HepG2 (cell line): ENCODE measurements around the gene PRUNE1. TPM values are rescaled to one million over a fixed set of nuclear protein-coding genes. Genes with fewer than 3 reads are reported as not detected.

Experiments used
- ADNP ChIP-seq: sonication (generic); formaldehyde crosslinking; IDR thresholded peaks from 2 replicates; pipeline ENCODE4 v1.4.0; 2020; ENCODE audit warnings: missing genetic modification reagents
- CBX5 ChIP-seq: sonication (generic); formaldehyde crosslinking; IDR thresholded peaks from 2 replicates; pipeline ENCODE4 v1.4.0; 2020; ENCODE audit warnings: missing genetic modification reagents, borderline replicate concordance
- DDIT3 ChIP-seq: sonication (generic); formaldehyde crosslinking; IDR thresholded peaks from 2 replicates; pipeline ENCODE4 v1.4.0; 2020; ENCODE audit warnings: mild to moderate bottlenecking, missing genetic modification reagents
- FOXK2 ChIP-seq: fragments of 450-650 bp; IDR thresholded peaks from 2 replicates; pipeline ENCODE4 v1.6.1; 2016
- HIVEP1 ChIP-seq: sonication (generic); formaldehyde crosslinking; IDR thresholded peaks from 2 replicates; pipeline ENCODE4 v1.4.0; 2020; ENCODE audit warnings: mild to moderate bottlenecking, missing genetic modification reagents
- HMGXB3 ChIP-seq: sonication (generic); formaldehyde crosslinking; IDR thresholded peaks from 2 replicates; pipeline ENCODE4 v1.4.0; 2020; ENCODE audit warnings: missing genetic modification reagents, borderline replicate concordance
- HOXA3 ChIP-seq: sonication (generic); formaldehyde crosslinking; IDR thresholded peaks from 2 replicates; pipeline ENCODE4 v1.5.0; 2020; ENCODE audit warnings: missing genetic modification reagents
- HOXA5 ChIP-seq: sonication (generic); formaldehyde crosslinking; IDR thresholded peaks from 2 replicates; pipeline ENCODE4 v1.4.0; 2020; ENCODE audit warnings: missing genetic modification reagents
- MAFG ChIP-seq: sonication (generic); formaldehyde crosslinking; IDR thresholded peaks from 2 replicates; pipeline ENCODE4 v1.5.1; 2020; ENCODE audit warnings: mild to moderate bottlenecking, missing genetic modification reagents
- MEIS2 ChIP-seq: sonication (generic); formaldehyde crosslinking; IDR thresholded peaks from 2 replicates; pipeline ENCODE4 v1.9.0; 2021; ENCODE audit warnings: mild to moderate bottlenecking, missing genetic modification reagents
- NFAT5 ChIP-seq: sonication (generic); formaldehyde crosslinking; IDR thresholded peaks from 2 replicates; pipeline ENCODE4 v1.4.0; 2020; ENCODE audit warnings: missing genetic modification reagents
- POGZ ChIP-seq: sonication (generic); formaldehyde crosslinking; IDR thresholded peaks from 2 replicates; pipeline ENCODE4 v1.4.0; 2020; ENCODE audit warnings: mild to moderate bottlenecking, missing genetic modification reagents
- REPIN1 ChIP-seq: sonication (generic); formaldehyde crosslinking; IDR thresholded peaks from 2 replicates; pipeline ENCODE4 v1.8.0; 2022; ENCODE audit warnings: missing genetic modification reagents, low read depth, mild to moderate bottlenecking, borderline replicate concordance
- SAP130 ChIP-seq: IDR thresholded peaks from 2 replicates; pipeline ENCODE4 v1.6.1; 2016; ENCODE audit warnings: low read depth
- YEATS4 ChIP-seq: sonication (generic); formaldehyde crosslinking; IDR thresholded peaks from 2 replicates; pipeline ENCODE4 v1.4.0; 2020; ENCODE audit warnings: missing genetic modification reagents, borderline replicate concordance
- ZBTB20 ChIP-seq: sonication (generic); formaldehyde crosslinking; IDR thresholded peaks from 2 replicates; pipeline ENCODE4 v1.8.1; 2023; ENCODE audit warnings: missing genetic modification reagents, low read depth, mild to moderate bottlenecking, borderline replicate concordance
- ZFP41 ChIP-seq: sonication (generic); formaldehyde crosslinking; IDR thresholded peaks from 2 replicates; pipeline ENCODE4 v1.4.0; 2020; ENCODE audit warnings: mild to moderate bottlenecking, missing genetic modification reagents, borderline replicate concordance
- ZFP90 ChIP-seq: sonication (generic); formaldehyde crosslinking; IDR thresholded peaks from 2 replicates; pipeline ENCODE4 v1.8.0; 2022; ENCODE audit warnings: missing genetic modification reagents, mild to moderate bottlenecking, inconsistent platforms, borderline replicate concordance
- ZNF205 ChIP-seq: IDR thresholded peaks from 2 replicates; pipeline ENCODE4 v1.6.1; 2018; ENCODE audit warnings: missing biosample characterization, missing genetic modification reagents
- ZNF468 ChIP-seq: sonication (generic); formaldehyde crosslinking; IDR thresholded peaks from 2 replicates; pipeline ENCODE4 v1.8.0; 2022; ENCODE audit warnings: mild to moderate bottlenecking, moderate library complexity, missing genetic modification reagents
- ZNF678 ChIP-seq: sonication (generic); formaldehyde crosslinking; IDR thresholded peaks from 2 replicates; pipeline ENCODE4 v1.4.0; 2020; ENCODE audit warnings: mild to moderate bottlenecking, missing genetic modification reagents
- polyA plus RNA-seq, 8 experiments: library from polyadenylated mRNA; depleted of rRNA in 3 of 8; stranded (reverse) in 7 of 8; unstranded in 1 of 8; fragments of >200 nt; fragmentation: Illumina TruSeq in 4 of 8; extraction: Trizol in 4 of 8; gene quantifications; 2 replicates each; pipeline versions ENCODE4 v1.2.1 to v1.2.3, GENCODE V29; 2011 to 2016; ENCODE audit warnings: low read depth in 4 of 8, missing spikeins in 1 of 8, mixed read lengths in 1 of 8; ENCODE audit not compliant: insufficient read depth in 1 of 8
- total RNA-seq, 5 experiments: library from RNA; depleted of rRNA; stranded (reverse); fragments of >200 nt; fragmentation: Illumina TruSeq; extraction: Trizol; gene quantifications; 2 replicates each; pipeline ENCODE4 v1.2.3, GENCODE V29; 2016; ENCODE audit warnings: low read depth in 1 of 5

The PRUNE1 gene
- total and polyA plus RNA-seq, 2 of the 13 experiments (the other 11 are each of a cell fraction or from before 2014, with no cell fraction given) = 19.0 to 31.9 TPM

GRCh38 chr1:151047925-151048644, 39.8 kb downstream of the PRUNE1 start (continued):
- TF ChIP-seq HOXA3 (CRISPR knock-in tag) (no peak), ADNP (CRISPR knock-in tag) (no peak), FOXK2 (no peak), ZNF678 (CRISPR knock-in tag) (peak; percentile 41; the same call in 1 of the 2 replicates), SAP130 (CRISPR knock-in tag) (peak; percentile 53), ZNF205 (CRISPR knock-in tag) (no peak), REPIN1 (CRISPR knock-in tag) (peak; percentile 77), POGZ (CRISPR knock-in tag) (no peak), MEIS2 (CRISPR knock-in tag) (no peak), CBX5 (peak; percentile 89; the same call in 1 of the 2 replicates), NFAT5 (CRISPR knock-in tag) (no peak), ZBTB20 (CRISPR knock-in tag) (no peak), HOXA5 (no peak), MAFG (CRISPR knock-in tag) (no peak), ZNF468 (CRISPR knock-in tag) (no peak), HMGXB3 (no peak), YEATS4 (CRISPR knock-in tag) (no peak), HIVEP1 (CRISPR knock-in tag) (no peak), DDIT3 (no peak), ZFP90 (peak; percentile 40; the same call in 1 of the 2 replicates), ZFP41 (CRISPR knock-in tag) (no peak)
